ENCODE measurements around the gene SEL1L2.

- TF ChIP-seq, protein P1, sequence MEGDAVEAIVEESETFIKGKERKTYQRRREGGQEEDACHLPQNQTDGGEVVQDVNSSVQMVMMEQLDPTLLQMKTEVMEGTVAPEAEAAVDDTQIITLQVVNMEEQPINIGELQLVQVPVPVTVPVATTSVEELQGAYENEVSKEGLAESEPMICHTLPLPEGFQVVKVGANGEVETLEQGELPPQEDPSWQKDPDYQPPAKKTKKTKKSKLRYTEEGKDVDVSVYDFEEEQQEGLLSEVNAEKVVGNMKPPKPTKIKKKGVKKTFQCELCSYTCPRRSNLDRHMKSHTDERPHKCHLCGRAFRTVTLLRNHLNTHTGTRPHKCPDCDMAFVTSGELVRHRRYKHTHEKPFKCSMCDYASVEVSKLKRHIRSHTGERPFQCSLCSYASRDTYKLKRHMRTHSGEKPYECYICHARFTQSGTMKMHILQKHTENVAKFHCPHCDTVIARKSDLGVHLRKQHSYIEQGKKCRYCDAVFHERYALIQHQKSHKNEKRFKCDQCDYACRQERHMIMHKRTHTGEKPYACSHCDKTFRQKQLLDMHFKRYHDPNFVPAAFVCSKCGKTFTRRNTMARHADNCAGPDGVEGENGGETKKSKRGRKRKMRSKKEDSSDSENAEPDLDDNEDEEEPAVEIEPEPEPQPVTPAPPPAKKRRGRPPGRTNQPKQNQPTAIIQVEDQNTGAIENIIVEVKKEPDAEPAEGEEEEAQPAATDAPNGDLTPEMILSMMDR (IDR thresholded peaks at IDR 0.05) = no peak
- TF ChIP-seq POLR2A (IDR thresholded peaks at IDR 0.05) = no peak
Observed at GRCh38 chr20:13930281-13930680, 60.1 kb downstream of the SEL1L2 start.
